OCI-LY1 (cell line): ENCODE results near the gene ICE2.

Experiments used
- H2AFZ ChIP-seq: fragments of 200-600 bp; sonication (generic), shearing (Covaris generic); 2 replicates; pipeline ENCODE4 v1.6.0; 2014; ENCODE audit warnings: antibody characterized with exemption, mild to moderate bottlenecking, low read length
- H3F3A ChIP-seq: fragments of 200-600 bp; sonication (generic), shearing (Covaris generic); 2 replicates; pipeline ENCODE4 v1.6.0; 2014; ENCODE audit warnings: mild to moderate bottlenecking, antibody characterized with exemption, low read length, moderate library complexity; ENCODE audit not compliant: insufficient read depth
- H3K27ac ChIP-seq: fragments of 200-600 bp; sonication (generic); 2 replicates; pipeline ENCODE4 v1.5.1; 2014; ENCODE audit warnings: low read length, mixed run types, mild to moderate bottlenecking, low read depth; ENCODE audit not compliant: poor library complexity, severe bottlenecking
- H3K27me3 ChIP-seq: fragments of 200-600 bp; sonication (generic); 2 replicates; pipeline ENCODE4 v1.6.0; 2014; ENCODE audit warnings: antibody characterized with exemption, mild to moderate bottlenecking, low read length, moderate library complexity; ENCODE audit not compliant: insufficient read depth
- H3K36me3 ChIP-seq: fragments of 200-600 bp; sonication (generic); 2 replicates; pipeline ENCODE4 v1.6.1; 2014; ENCODE audit warnings: mild to moderate bottlenecking, antibody characterized with exemption, low read length, moderate library complexity, mixed read lengths; ENCODE audit not compliant: insufficient read depth
- H3K4me1 ChIP-seq: fragments of 200-600 bp; sonication (generic); 2 replicates; pipeline ENCODE4 v1.5.1; 2014; ENCODE audit warnings: mild to moderate bottlenecking, low read length, moderate library complexity; ENCODE audit not compliant: insufficient read depth, severe bottlenecking
- H3K4me2 ChIP-seq: fragments of 200-600 bp; sonication (generic), shearing (Covaris generic); 2 replicates; pipeline ENCODE4 v1.6.1; 2014; ENCODE audit warnings: low read length
- H3K4me3 ChIP-seq: fragments of 200-600 bp; sonication (generic); 2 replicates; pipeline ENCODE4 v1.5.1; 2014; ENCODE audit warnings: low read length, low read depth, mild to moderate bottlenecking, mixed read lengths; ENCODE audit not compliant: poor library complexity, severe bottlenecking
- H3K79me2 ChIP-seq: fragments of 200-600 bp; shearing (Covaris generic); 2 replicates; pipeline ENCODE4 v1.6.1; 2016; ENCODE audit warnings: mixed run types, low read length, mixed read lengths; ENCODE audit not compliant: insufficient read depth
- H3K9ac ChIP-seq: fragments of 200-600 bp; sonication (generic), shearing (Covaris generic); 2 replicates; pipeline ENCODE4 v1.6.1; 2014; ENCODE audit warnings: mild to moderate bottlenecking, low read length, mixed read lengths
- H3K9me2 ChIP-seq: fragments of 200-600 bp; sonication (generic), shearing (Covaris generic); 2 replicates; pipeline ENCODE4 v1.6.1; 2014; ENCODE audit warnings: low read depth, mild to moderate bottlenecking, low read length, mixed read lengths
- H3K9me3 ChIP-seq: fragments of 200-600 bp; shearing (Covaris generic); 2 replicates; pipeline ENCODE4 v1.6.1; 2014; ENCODE audit warnings: low read length, mixed read lengths
- H4K20me1 ChIP-seq: fragments of 200-600 bp; sonication (generic), shearing (Covaris generic); 2 replicates; pipeline ENCODE4 v1.6.0; 2016; ENCODE audit warnings: mild to moderate bottlenecking, low read length; ENCODE audit not compliant: insufficient read depth
- EZH2 ChIP-seq: fragments of 200-600 bp; sonication (generic), shearing (Covaris generic); IDR thresholded peaks from 2 replicates; pipeline ENCODE4 v1.8.0; 2017; ENCODE audit warnings: borderline replicate concordance, mixed run types, mild to moderate bottlenecking, antibody characterized with exemption, low read length, moderate library complexity, mixed read lengths
- TF ChIP-seq, protein P1 (sequence below): fragments of 200-600 bp; sonication (generic), shearing (Covaris generic); IDR thresholded peaks from 2 replicates; pipeline ENCODE4 v1.5.1; 2017; ENCODE audit warnings: mild to moderate bottlenecking, antibody characterized with exemption, low read length, moderate library complexity, mixed read lengths

Gene ICE2

DNA sequence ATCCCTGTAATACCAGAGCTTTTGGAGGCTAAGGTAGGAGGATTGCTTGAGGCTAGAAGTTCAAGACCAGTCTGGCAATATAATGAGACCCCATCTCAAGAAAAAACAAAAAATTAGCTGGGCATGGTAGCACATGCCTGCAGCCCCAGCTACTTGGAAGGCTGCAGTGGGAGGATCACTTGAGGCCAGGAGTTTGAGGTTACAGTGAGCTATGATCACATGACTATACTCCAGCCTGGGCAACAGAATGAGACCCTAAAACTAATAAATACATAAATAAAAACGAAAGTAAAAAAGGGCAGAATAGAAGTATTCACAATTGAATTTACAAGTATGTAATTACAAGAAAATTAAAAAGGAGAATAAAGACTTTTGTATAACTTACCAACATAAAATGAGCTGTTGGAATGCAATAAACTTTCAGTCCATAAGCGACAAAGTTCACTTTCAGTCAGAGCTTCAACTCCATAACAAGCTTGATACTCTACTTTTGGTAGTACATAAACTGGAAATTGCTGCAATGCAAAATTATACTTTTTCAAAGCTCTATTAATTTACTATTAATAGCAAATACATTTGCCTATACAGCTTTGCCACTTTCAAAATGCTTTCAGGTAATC is 36.8 kb downstream of the ICE2 start:
- Histone ChIP-seq H3K27me3 (no peaks in the 10 kb centered on the region), H3K9me2 (no peaks in the 10 kb centered on the region), H3K4me2 (no peak overlapping the region), H2AFZ (no peak overlapping the region), H3K36me3 (peaks cover 22% of the 10 kb centered on the region; the same call in 1 of the 2 replicates), H4K20me1 (no peaks in the 10 kb centered on the region), H3K4me1 (no peaks in the 10 kb centered on the region), H3K9me3 (no peaks in the 10 kb centered on the region), H3K27ac (no peak overlapping the region), H3K79me2 (no peaks in the 10 kb centered on the region), H3K4me3 (no peak overlapping the region), H3K9ac (no peak overlapping the region), H3F3A (no peaks in the 10 kb centered on the region)
- TF ChIP-seq, protein P1, sequence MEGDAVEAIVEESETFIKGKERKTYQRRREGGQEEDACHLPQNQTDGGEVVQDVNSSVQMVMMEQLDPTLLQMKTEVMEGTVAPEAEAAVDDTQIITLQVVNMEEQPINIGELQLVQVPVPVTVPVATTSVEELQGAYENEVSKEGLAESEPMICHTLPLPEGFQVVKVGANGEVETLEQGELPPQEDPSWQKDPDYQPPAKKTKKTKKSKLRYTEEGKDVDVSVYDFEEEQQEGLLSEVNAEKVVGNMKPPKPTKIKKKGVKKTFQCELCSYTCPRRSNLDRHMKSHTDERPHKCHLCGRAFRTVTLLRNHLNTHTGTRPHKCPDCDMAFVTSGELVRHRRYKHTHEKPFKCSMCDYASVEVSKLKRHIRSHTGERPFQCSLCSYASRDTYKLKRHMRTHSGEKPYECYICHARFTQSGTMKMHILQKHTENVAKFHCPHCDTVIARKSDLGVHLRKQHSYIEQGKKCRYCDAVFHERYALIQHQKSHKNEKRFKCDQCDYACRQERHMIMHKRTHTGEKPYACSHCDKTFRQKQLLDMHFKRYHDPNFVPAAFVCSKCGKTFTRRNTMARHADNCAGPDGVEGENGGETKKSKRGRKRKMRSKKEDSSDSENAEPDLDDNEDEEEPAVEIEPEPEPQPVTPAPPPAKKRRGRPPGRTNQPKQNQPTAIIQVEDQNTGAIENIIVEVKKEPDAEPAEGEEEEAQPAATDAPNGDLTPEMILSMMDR, result no peak
- no peak for TF ChIP-seq EZH2

DNA sequence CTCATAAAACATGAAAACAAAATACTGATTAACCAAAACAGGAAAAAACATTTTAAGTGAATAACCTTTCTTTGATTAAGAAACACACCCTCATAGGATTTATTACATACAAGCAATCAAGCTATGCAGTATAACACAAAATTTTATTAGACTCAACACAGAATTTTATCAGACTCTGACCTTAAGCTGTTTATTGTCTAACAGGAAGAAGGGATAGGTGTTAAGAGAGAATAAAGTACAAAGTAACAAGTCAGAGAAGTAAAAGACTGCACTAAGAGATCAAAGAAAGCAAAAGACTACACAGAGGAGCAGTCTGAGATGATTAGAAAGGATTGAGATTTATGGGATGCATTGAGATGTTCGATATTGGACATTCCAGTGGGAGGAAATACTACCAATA is 37.6 kb downstream of the ICE2 start:
- Histone ChIP-seq H3K27me3 (no peaks in the 10 kb centered on the region), H3K4me2 (no peak overlapping the region), H3K9ac (no peak overlapping the region)

DNA sequence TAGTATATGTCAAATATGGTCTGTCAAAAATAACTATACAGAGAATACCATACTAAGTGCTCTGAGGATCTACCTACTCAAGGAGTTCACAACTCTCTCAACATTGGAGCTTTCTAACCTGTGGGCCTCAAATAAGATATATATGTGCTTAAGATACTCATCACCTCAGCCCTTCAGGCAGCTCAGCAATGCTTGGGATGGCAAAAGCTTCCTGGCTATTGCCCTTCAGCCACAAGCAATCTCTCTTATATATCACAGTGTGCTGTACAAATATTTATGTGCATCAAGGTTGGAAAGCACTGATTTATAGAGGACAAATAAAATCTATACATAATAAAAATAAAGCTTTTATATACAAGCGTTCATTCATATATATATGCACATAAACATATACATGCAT is 40.3 kb downstream of the ICE2 start:
- H3K4me3 ChIP-seq, result no peak overlapping the region
- H3K36me3 ChIP-seq, result peaks cover 28% of the 10 kb centered on the region; the same call in 1 of the 2 replicates
- H3K9me2 ChIP-seq, result no peaks in the 10 kb centered on the region
- no peak overlapping the region for H2AFZ ChIP-seq
- H3K79me2 ChIP-seq, result no peaks in the 10 kb centered on the region
- no peaks in the 10 kb centered on the region for H3K9me3 ChIP-seq
- no peaks in the 10 kb centered on the region for H3K4me1 ChIP-seq
- H4K20me1 ChIP-seq, result no peaks in the 10 kb centered on the region
- TF ChIP-seq, protein P1, result no peak
- no peak for TF ChIP-seq EZH2
- no peak overlapping the region for H3K9ac ChIP-seq
- H3K4me2 ChIP-seq, result no peak overlapping the region
- no peaks in the 10 kb centered on the region for H3F3A ChIP-seq
- H3K27ac ChIP-seq, result no peak overlapping the region
- H3K27me3 ChIP-seq, result no peaks in the 10 kb centered on the region

More for the DNA sequence above, 37.6 kb downstream of the ICE2 start:
- Histone ChIP-seq H2AFZ (no peak overlapping the region), H4K20me1 (no peaks in the 10 kb centered on the region), H3K36me3 (peaks cover 22% of the 10 kb centered on the region; the same call in 1 of the 2 replicates), H3K27ac (no peak overlapping the region), H3K4me3 (no peak overlapping the region), H3K9me2 (no peaks in the 10 kb centered on the region), H3F3A (no peaks in the 10 kb centered on the region), H3K4me1 (no peaks in the 10 kb centered on the region), H3K79me2 (no peaks in the 10 kb centered on the region), H3K9me3 (no peaks in the 10 kb centered on the region)
- no peak for TF ChIP-seq EZH2
- TF ChIP-seq, protein P1, result no peak
